SHP77 (cell line): Measurements from ENCODE around the gene UGT2B17.
"Not testable (repeated sequence)": the region's sequence is repeated elsewhere in the genome, so short reads cannot be mapped to it uniquely, and the experiment has no call there.

Source experiments
- DNase-seq, 2 experiments: peaks; one replicate each; lab custom pipeline; 2025; lab: John Stamatoyannopoulos, UW

Gene UGT2B17

DNA sequence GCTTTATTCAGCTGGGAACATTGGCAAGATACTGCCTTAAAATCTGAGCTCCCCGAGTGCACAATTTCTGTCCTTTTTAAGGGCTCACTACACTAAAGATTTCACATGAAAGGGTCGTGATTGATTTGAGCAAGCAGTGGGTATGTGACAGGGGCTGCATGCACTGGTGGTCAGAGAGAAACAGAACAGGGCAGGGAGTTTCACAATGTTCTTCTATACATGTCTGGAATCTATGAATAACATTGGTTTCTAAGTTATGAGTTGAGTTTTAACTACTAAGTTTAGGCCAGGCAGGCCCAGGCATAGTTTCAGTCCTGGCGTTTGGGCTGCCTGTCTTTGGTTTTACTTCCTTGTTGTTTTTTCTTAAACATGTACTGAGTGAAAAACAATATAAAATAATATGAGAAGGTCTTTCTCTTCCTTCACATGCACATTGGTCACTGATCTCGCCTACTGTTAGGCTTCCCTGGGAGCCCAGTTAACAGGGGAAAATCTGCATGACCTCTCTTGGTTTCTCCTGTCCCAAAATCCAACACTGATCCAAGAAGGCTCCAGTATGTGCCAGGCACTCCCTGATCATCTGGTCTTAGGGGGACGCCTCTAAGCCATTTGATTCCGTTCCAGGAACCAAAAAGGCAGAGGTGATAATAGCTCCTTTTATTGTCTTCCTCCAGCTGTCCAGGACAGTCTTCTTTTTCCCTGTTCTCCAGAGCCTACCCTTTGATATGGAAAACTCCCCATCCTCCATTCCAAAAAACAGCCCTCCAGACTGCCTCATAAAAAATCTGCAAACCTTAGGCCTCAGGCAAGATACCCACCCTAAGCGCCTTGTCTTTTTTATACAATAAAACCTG, at the start of gene UGT2B17:
UGT2B17 (minus strand) TSS at position 51 of the 854 bp plus-strand sequence. CDS start 7,838 bp downstream, outside the sequence.
- DNase-seq: no peak

DNA sequence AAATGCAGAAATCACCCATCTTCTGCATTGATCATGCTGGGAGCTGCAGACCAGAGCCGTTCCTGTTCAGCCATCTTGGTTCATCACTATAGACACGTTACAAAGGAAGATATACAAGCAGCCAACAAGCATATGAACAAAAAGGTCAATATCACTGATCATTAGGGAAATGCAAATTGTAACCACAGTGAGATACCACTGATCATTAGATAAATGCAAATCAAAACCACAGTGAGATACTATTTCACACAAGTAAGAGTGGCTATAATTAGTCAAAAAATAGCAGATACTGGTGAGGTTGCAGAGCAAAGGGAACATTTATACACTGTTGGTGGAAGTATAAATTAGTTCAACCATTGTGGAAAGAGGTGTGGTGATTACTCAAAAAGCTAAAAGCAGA, 46.6 kb upstream of the UGT2B17 start:
- DNase-seq: not testable (repeated sequence)

GRCh38 chr4:68617003-68617698, 41.0 kb upstream of the UGT2B17 start:
- no peak for DNase-seq

GRCh38 chr4:68615699-68616422, 39.7 kb upstream of the UGT2B17 start:
- no peak for DNase-seq

DNA sequence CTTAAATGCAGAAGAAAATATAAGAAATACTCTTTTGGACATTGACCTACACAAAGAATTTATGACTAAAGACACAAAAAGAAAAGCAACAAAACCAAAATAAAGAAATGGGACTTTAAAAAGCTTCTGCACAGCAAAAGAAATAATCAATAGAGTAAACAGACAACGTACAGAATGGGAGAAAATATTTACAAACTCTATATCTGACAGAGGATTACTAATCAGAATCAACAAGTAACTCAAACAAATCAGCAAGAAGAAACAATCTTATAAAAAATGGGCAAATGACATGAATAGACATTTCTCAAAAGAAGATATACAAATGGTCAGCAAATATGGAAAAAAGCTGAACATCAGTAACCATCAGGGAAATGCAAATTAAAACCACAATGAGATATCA, 37.6 kb upstream of the UGT2B17 start:
- no peak for DNase-seq

- no peak for DNase-seq
These were observed 30.1 kb upstream of the UGT2B17 start for GRCh38 chr4:68606240-68606639.

DNA sequence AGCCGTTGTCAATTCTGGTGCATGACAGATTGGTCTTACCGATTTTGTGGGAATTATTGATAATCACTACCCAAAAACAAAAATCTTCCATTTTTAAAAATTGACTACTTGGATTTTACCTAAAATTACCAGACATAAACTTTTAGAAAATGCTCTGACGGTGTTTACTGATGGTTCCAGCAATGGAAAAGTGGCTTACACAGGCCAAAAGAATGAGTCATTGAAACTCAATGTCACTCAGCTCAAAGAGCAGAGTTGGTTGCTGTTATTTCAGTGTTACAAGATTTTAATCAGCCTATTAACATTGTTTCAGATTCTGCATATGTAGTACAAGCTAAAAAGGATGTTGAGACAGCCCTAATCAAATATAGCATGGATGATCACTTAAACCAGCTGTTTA, 23.0 kb upstream of the UGT2B17 start:
- no peak for DNase-seq

- DNase-seq: no peak
These were observed 21.4 kb upstream of the UGT2B17 start for GRCh38 chr4:68597482-68597881.

GRCh38 chr4:68594678-68595077, 18.6 kb upstream of the UGT2B17 start:
- DNase-seq: no peak

DNA sequence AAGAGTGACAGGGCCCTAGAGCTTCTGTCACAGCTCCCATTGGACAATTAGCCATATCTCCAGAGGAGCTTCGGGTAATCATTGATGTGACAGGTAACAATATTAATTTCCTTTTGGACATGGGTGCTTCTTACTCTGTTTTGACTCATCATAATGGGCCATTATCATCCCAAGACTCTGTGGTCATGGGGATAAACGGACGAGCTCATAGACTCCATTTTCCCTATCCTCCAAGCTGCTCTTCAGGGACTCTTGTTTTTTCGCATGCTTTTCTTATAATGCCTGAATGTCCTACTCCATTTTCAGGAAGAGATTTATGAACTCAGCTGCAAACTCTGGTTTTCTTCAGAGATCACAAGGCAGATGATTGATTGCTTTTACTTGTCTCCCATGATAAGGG, 17.0 kb upstream of the UGT2B17 start:
- no peak for DNase-seq

DNA sequence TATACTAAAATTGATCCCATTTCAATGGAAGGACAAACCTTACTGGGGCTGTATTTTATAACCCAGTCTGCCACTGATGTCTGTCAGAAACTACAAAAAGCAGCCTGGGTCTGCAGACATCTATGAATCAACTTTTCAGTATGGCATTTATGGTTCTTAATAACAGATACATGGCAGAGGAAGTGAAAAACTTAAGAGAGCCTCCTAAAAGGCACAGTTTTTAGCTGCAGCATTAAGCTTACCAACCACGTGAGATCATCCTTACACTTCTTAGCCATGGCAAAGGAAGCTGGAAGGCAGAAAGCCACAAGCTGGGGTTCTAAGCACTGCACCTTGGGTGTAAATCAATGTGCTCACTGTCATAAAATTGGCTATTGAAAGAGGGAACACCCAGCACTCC, 16.6 kb upstream of the UGT2B17 start:
- DNase-seq: no peak

DNA sequence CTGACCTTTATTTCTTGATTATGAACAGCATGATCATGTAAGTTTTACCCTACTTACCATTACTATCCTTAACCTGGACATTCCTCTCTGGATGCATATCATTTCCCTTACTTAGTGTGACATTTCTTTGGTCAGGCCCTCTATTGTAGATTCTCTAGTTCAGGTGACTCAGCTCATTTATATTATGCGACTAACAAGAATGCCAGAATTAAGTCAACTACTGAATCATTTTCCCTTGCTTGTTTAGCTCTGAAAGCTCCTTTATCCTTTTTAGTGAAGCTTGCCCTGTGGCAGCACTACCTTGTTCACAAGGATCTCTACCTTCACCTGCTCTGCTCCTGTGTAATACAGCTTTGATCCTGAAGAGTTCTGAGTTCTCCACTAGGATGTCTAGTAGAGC, 15.1 kb upstream of the UGT2B17 start:
- DNase-seq: no peak

GRCh38 chr4:68589790-68590189, 13.7 kb upstream of the UGT2B17 start:
- DNase-seq: no peak

DNA sequence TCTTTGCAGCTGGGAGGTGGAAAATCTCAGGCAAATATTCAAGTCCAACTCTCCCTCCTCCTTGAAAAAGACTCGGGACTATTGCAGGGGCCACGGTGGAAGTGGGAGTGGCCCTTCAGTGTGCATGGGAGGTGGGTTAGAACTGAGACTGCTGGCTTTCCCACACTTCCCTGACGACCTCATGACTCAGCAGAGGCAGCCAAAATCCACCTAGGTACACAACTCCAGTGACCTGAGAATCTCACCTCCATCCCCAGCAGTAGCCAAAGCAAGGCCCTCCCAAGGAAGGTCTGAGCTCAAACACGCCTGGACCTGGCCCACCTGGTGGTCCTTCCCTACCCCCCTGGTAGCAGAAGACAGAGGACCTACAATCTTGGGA, 6.2 kb upstream of the UGT2B17 start:
- DNase-seq: no peak

GRCh38 chr4:68581383-68582338, 5.5 kb upstream of the UGT2B17 start:
- DNase-seq: no peak

GRCh38 chr4:68577590-68577989, 1.5 kb upstream of the UGT2B17 start:
- DNase-seq: no peak

- DNase-seq: not testable (repeated sequence)
These were observed 486 bp downstream of the UGT2B17 start for GRCh38 chr4:68575636-68576035.

GRCh38 chr4:68575081-68575480, 1.0 kb downstream of the UGT2B17 start:
- no peak for DNase-seq

DNA sequence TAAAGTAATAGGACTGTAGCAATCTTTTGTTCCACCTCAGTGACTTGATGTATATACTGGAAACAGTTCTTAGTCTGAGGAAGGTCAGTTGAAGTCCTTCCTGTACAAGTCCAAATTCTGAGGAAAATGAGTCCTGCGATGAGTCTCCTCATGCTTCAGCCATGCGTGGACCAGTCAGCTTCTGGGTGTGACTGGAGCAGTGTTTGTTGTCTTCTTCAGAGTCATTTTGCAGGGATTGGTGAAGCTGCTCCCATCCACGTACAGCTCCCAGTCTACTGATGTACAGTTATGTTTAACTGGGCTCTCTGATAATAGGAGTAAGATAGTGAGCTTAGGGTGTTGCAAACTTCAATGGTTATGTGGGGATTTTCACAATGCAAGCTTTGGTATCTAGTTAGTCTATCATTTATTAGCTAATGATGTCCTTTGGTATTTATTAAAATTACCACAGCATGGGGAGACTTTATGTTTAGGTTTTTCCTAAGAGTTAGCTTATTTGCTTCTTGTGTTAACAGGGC, 3.4 kb downstream of the UGT2B17 start:
- DNase-seq: no peak

- DNase-seq: no peak
These were observed 6.0 kb downstream of the UGT2B17 start for GRCh38 chr4:68570122-68570507.

- no peak for DNase-seq
These were observed 6.5 kb downstream of the UGT2B17 start for GRCh38 chr4:68569466-68570121.
